ENCODE measurements around the gene PARVG. TPM values are rescaled to one million over a fixed set of nuclear protein-coding genes. Genes with fewer than 3 reads are reported as not detected.

PARVG gene
- total RNA-seq, 4 donors from 2014 or later = 2.4 to 7.1 (median 5.5) TPM

- Histone ChIP-seq H3K27ac (no peak overlapping the region), H3K9me3 (no peaks in the 10 kb centered on the region), H3K27me3 (no peaks in the 10 kb centered on the region), H3K36me3 (no peaks in the 10 kb centered on the region), H3K4me3 (replicated peaks in 1 of 3) (no peak overlapping the region), H3K4me1 (no peaks in the 10 kb centered on the region)
- no peak for TF ChIP-seq POLR2A (IDR thresholded peaks at IDR 0.05)
- TF ChIP-seq CTCF (IDR thresholded peaks at IDR 0.05) = no peak
- intact Hi-C loops (cut with DNase I) = no loop called here
- WGBS, 2 donors = 92 to 95% methylated on average over 11 to 14 of the region's 16 CpGs
- DNase-seq = no peak
Observed at GRCh38 chr22:44185237-44186120, 4.8 kb downstream of the PARVG start.

- no peak for DNase-seq
- Histone ChIP-seq H3K27ac (no peak overlapping the region), H3K36me3 (no peaks in the 10 kb centered on the region), H3K4me1 (no peaks in the 10 kb centered on the region), H3K4me3 (replicated peaks in 1 of 3) (no peak overlapping the region), H3K27me3 (no peaks in the 10 kb centered on the region), H3K9me3 (no peaks in the 10 kb centered on the region)
- intact Hi-C loops (cut with DNase I) = no loop called here
- WGBS, 2 donors = 88 to 91% methylated on average over 8 of the region's 8 CpGs
- TF ChIP-seq CTCF (IDR thresholded peaks at IDR 0.05) = no peak
- no peak for TF ChIP-seq POLR2A (IDR thresholded peaks at IDR 0.05)
Observed at GRCh38 chr22:44186121-44186510, 5.4 kb downstream of the PARVG start.

- no peak for DNase-seq
- no peaks in the 10 kb centered on the region for H3K9me3 ChIP-seq
- H3K27me3 ChIP-seq = no peaks in the 10 kb centered on the region
- no peaks in the 10 kb centered on the region for H3K4me1 ChIP-seq
- H3K4me3 ChIP-seq (replicated peaks in 1 of 3) = no peak overlapping the region
- H3K27ac ChIP-seq = no peak overlapping the region
- 86 to 93% methylated on average over 3 to 4 of the region's 4 CpGs for WGBS, 2 donors
- TF ChIP-seq POLR2A (IDR thresholded peaks at IDR 0.05) = no peak
- TF ChIP-seq CTCF (IDR thresholded peaks at IDR 0.05) = no peak
- intact Hi-C loops (cut with DNase I) = no loop called here
- no peaks in the 10 kb centered on the region for H3K36me3 ChIP-seq
Observed at GRCh38 chr22:44186737-44187136, 6.0 kb downstream of the PARVG start.

- no peak for DNase-seq
- TF ChIP-seq CTCF (IDR thresholded peaks at IDR 0.05) (no peak), POLR2A (IDR thresholded peaks at IDR 0.05) (no peak)
- Histone ChIP-seq H3K4me1 (no peaks in the 10 kb centered on the region), H3K27ac (no peak overlapping the region), H3K27me3 (no peaks in the 10 kb centered on the region), H3K9me3 (no peaks in the 10 kb centered on the region), H3K4me3 (replicated peaks in 1 of 3) (no peak overlapping the region), H3K36me3 (no peaks in the 10 kb centered on the region)
- intact Hi-C loops (cut with DNase I) = no loop called here
- WGBS, 2 donors = 81 to 90% methylated on average over 5 to 12 of the region's 12 CpGs
Observed at GRCh38 chr22:44187652-44188230, 7.0 kb downstream of the PARVG start.

GRCh38 chr22:44188316-44188715 is 7.6 kb downstream of the PARVG start:
- DNase-seq = no peak
- no peaks in the 10 kb centered on the region for H3K4me1 ChIP-seq
- H3K27ac ChIP-seq = no peak overlapping the region
- H3K4me3 ChIP-seq (replicated peaks in 1 of 3) = no peak overlapping the region
- intact Hi-C loops (cut with DNase I) = no loop called here
- no peak for TF ChIP-seq CTCF (IDR thresholded peaks at IDR 0.05)
- TF ChIP-seq POLR2A (IDR thresholded peaks at IDR 0.05) = no peak
- 93 to 98% methylated on average over 7 to 8 of the region's 8 CpGs for WGBS, 2 donors
- H3K27me3 ChIP-seq = no peaks in the 10 kb centered on the region
- H3K36me3 ChIP-seq = no peaks in the 10 kb centered on the region
- H3K9me3 ChIP-seq = no peaks in the 10 kb centered on the region
